Activated CD4-positive, alpha-beta T cell treated with anti-CD3 and anti-CD28 coated beads, Interleukin-2, amount 50 U/mL, for 4 hours (primary cell): Measurements from ENCODE around the gene NOP14.
"Not testable (repeated sequence)": the region's sequence is repeated elsewhere in the genome, so short reads cannot be mapped to it uniquely, and the experiment has no call there.

Experiments used
- DNase-seq, 2 experiments: peaks; one replicate each; pipeline ENCODE4 v3.0.0-alpha.2; 2020

Gene NOP14

GRCh38 chr4:2963175-2963965 lies at the start of gene NOP14, which contains the start of gene GRK4:
TSS of gene NOP14 (minus strand) at chr4:2963406. CDS start at chr4:2963319, 87 bp downstream.
TSS of gene GRK4 (plus strand) at chr4:2963571. CDS start at chr4:2964071, 500 bp downstream.
- peak; percentile 95 to 97 for DNase-seq

GRCh38 chr4:3011456-3012220 lies 48.4 kb upstream of the NOP14 start:
- DNase-seq, result no peak

- DNase-seq, result no peak
Measured at GRCh38 chr4:3010998-3011397, 47.8 kb upstream of the NOP14 start.

GRCh38 chr4:3010577-3010976 lies 47.4 kb upstream of the NOP14 start:
- no peak for DNase-seq

GRCh38 chr4:3009422-3009821 lies 46.2 kb upstream of the NOP14 start:
- no peak for DNase-seq

GRCh38 chr4:3007724-3008123 lies 44.5 kb upstream of the NOP14 start:
- no peak for DNase-seq

- no peak for DNase-seq
Measured at GRCh38 chr4:2996415-2996814, 33.2 kb upstream of the NOP14 start.

GRCh38 chr4:2995546-2996265 lies 32.5 kb upstream of the NOP14 start:
- DNase-seq, result no peak

GRCh38 chr4:2994917-2995316 lies 31.7 kb upstream of the NOP14 start:
- no peak for DNase-seq

GRCh38 chr4:2991243-2991642 lies 28.0 kb upstream of the NOP14 start:
- no peak for DNase-seq

- not testable (repeated sequence) for DNase-seq
Measured at GRCh38 chr4:2983715-2984114, 20.5 kb upstream of the NOP14 start.

- no peak for DNase-seq
Measured at GRCh38 chr4:2982012-2982411, 18.8 kb upstream of the NOP14 start.

GRCh38 chr4:2981256-2981819 lies 18.1 kb upstream of the NOP14 start:
- no peak for DNase-seq

GRCh38 chr4:2977211-2978088 lies 14.2 kb upstream of the NOP14 start:
- no peak for DNase-seq

GRCh38 chr4:2971275-2971674 lies 8.1 kb upstream of the NOP14 start:
- DNase-seq, result no peak

GRCh38 chr4:2968381-2968780 lies 5.2 kb upstream of the NOP14 start:
- DNase-seq, result no peak

GRCh38 chr4:2965262-2965661 lies 2.1 kb upstream of the NOP14 start:
- DNase-seq, result no peak

GRCh38 chr4:2964706-2965258 lies 1.6 kb upstream of the NOP14 start:
- no peak for DNase-seq

- no peak for DNase-seq
Measured at GRCh38 chr4:2963966-2964471, 813 bp upstream of the NOP14 start.

- no peak for DNase-seq
Measured at GRCh38 chr4:2962614-2963174, 512 bp downstream of the NOP14 start.

- DNase-seq, result no peak
Measured at GRCh38 chr4:2961811-2962441, 1.3 kb downstream of the NOP14 start.
